Stomach smooth muscle (tissue), 2 donors: ENCODE data around the gene OR51L1.
"Not testable (repeated sequence)": the region's sequence is repeated elsewhere in the genome, so short reads cannot be mapped to it uniquely, and the experiment has no call there.

Experiments
- H3K27ac ChIP-seq: one replicate; pipeline ENCODE4 v1.7.0; 2013; ENCODE audit warnings: mild to moderate bottlenecking, low read length, inconsistent platforms
- H3K27me3 ChIP-seq, 2 donors: one replicate each; pipeline ENCODE4 v1.7.0; 2013; ENCODE audit warnings: low read length in 2 of 2; ENCODE audit not compliant: insufficient read depth in 2 of 2, control insufficient read depth in 1 of 2
- H3K36me3 ChIP-seq, 2 donors: one replicate each; pipeline ENCODE4 v1.7.0; 2013; ENCODE audit warnings: low read length in 2 of 2; ENCODE audit not compliant: control insufficient read depth in 2 of 2, insufficient read depth in 2 of 2
- H3K4me1 ChIP-seq: one replicate; pipeline ENCODE4 v1.7.0; 2013; ENCODE audit warnings: low read length; ENCODE audit not compliant: control insufficient read depth, insufficient read depth
- H3K4me3 ChIP-seq, 2 donors: one replicate each; pipeline ENCODE4 v1.7.0; 2013; ENCODE audit warnings: low read length in 2 of 2
- H3K9ac ChIP-seq, 2 donors: one replicate each; pipeline ENCODE4 v1.7.0; 2013; ENCODE audit warnings: low read length in 2 of 2, mild to moderate bottlenecking in 1 of 2
- H3K9me3 ChIP-seq, 2 donors: one replicate each; pipeline ENCODE4 v1.7.0; 2013; ENCODE audit warnings: low read length in 2 of 2; ENCODE audit not compliant: control insufficient read depth in 2 of 2
- donor health status: healthy.
- donor health status: Pancreatic carcinoma.

OR51L1 gene

GRCh38 chr11:4994551-4994950 lies at the start of gene OR51L1:
Gene OR51L1, plus strand, starts transcription at chr11:4994851. Its CDS starts 4,132 bp downstream, at chr11:4998983.
- Histone ChIP-seq H3K4me3 (no peak within 1 kb of the TSS), H3K9ac (no peak within 1 kb of the TSS), H3K27ac (no peak within 1 kb of the TSS), H3K9me3 (no peaks in the 10 kb centered on the region), H3K27me3 (no peaks in the 10 kb centered on the region), H3K4me1 (no peaks in the 10 kb centered on the region), H3K36me3 (no peaks in the 10 kb centered on the region)

- H3K9ac ChIP-seq: no peak within 1 kb of the TSS
- no peaks in the 10 kb centered on the region for H3K27me3 ChIP-seq
- H3K36me3 ChIP-seq: no peaks in the 10 kb centered on the region
- no peak within 1 kb of the TSS for H3K27ac ChIP-seq
- H3K4me3 ChIP-seq: no peak within 1 kb of the TSS
- H3K9me3 ChIP-seq: no peaks in the 10 kb centered on the region
- no peaks in the 10 kb centered on the region for H3K4me1 ChIP-seq
Observed at GRCh38 chr11:4947505-4947904, 47.1 kb upstream of the OR51L1 start, which contains the start of gene OR51A4. Gene OR51A4, minus strand, starts transcription at chr11:4947605. Its CDS starts 505 bp downstream, at chr11:4947100.

GRCh38 chr11:4955613-4956012 lies 39.0 kb upstream of the OR51L1 start, which contains the start of gene OR51A2:
Gene OR51A2, minus strand, starts transcription at chr11:4955713. Its CDS starts 0 bp downstream, at chr11:4955713.
- H3K4me1 ChIP-seq, H3K9ac ChIP-seq: not testable (repeated sequence)

DNA sequence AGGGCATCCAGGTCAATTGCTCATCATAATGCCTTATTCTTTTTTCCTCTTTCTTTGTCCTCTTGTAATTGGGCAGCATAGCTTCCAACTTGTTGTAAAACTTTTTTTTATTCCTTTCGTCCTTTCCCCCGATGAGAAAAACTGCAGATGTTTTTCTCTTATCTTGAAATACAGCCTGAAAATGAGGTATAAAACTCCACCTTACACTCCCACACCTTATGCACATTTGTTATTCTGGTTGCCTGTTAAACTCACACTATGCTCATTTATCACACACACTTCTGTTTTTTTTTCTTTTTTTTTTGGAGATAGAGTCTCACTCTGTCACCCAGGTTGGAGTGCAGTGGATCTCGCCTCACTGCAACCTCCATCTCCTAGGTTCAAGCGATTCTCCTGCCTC lies 37.3 kb upstream of the OR51L1 start:
- Histone ChIP-seq H3K4me3 (no peak overlapping the region), H3K27ac (no peak overlapping the region), H3K4me1 (no peaks in the 10 kb centered on the region), H3K27me3 (no peaks in the 10 kb centered on the region), H3K36me3 (no peaks in the 10 kb centered on the region), H3K9ac (no peak overlapping the region), H3K9me3 (no peaks in the 10 kb centered on the region)

More at GRCh38 chr11:4955613-4956012, 39.0 kb upstream of the OR51L1 start, which contains the start of gene OR51A2:
- H3K4me3 ChIP-seq, H3K27ac ChIP-seq, H3K36me3 ChIP-seq, H3K27me3 ChIP-seq, H3K9me3 ChIP-seq: not testable (repeated sequence)

DNA sequence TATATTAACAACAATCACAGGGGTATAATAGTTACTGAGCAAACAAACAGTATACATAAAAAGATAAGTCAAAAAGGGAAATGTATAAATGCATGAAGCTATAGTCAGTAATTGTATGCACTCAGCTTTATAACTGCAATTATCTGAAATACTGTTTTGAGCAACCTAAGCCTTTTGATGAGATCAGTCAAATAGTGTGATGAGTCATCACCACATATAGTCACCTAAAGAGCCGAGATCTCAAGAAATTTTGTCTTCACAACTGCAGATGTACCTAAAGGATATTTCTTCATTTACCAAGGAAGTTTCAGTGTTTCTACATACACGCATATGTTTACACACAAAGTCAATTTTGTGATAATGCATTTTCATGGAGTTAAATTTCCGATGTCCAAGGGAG lies 33.8 kb upstream of the OR51L1 start:
- H3K9ac ChIP-seq: no peak overlapping the region
- no peaks in the 10 kb centered on the region for H3K36me3 ChIP-seq

GRCh38 chr11:4962816-4963215 lies 31.8 kb upstream of the OR51L1 start:
- Histone ChIP-seq H3K4me1 (no peaks in the 10 kb centered on the region), H3K27me3 (no peaks in the 10 kb centered on the region), H3K27ac (no peak overlapping the region), H3K36me3 (no peaks in the 10 kb centered on the region), H3K9me3 (peaks cover 0 to 3% of the 10 kb centered on the region in 2 donors), H3K9ac (no peak overlapping the region), H3K4me3 (no peak overlapping the region)

More for the DNA sequence above, 33.8 kb upstream of the OR51L1 start:
- no peak overlapping the region for H3K4me3 ChIP-seq
- no peaks in the 10 kb centered on the region for H3K4me1 ChIP-seq
- peaks cover 0 to 3% of the 10 kb centered on the region in 2 donors for H3K9me3 ChIP-seq
- no peaks in the 10 kb centered on the region for H3K27me3 ChIP-seq
- H3K27ac ChIP-seq: no peak overlapping the region

DNA sequence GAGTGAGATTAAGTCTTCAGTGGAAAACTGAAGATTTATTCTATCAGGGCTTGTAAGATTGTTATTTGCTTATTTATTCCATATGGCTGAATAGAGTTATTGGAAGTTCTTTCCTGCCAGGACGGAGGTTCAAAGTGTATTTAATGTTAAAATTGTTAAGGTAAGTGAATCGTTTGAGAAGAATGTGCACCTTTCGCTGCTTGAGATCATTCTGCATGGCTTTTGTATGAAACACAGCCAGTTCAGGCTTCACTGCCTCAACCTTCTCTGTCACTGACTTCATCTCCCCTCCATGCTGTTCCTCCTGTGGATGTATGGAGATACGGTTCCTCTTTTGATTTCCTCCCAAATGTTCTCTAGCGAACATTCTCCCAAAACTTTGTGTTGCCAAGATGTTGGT lies 19.2 kb upstream of the OR51L1 start:
- Histone ChIP-seq H3K36me3 (no peaks in the 10 kb centered on the region), H3K4me3 (no peak overlapping the region), H3K4me1 (no peaks in the 10 kb centered on the region), H3K9ac (no peak overlapping the region), H3K9me3 (no peaks in the 10 kb centered on the region), H3K27ac (no peak overlapping the region), H3K27me3 (no peaks in the 10 kb centered on the region)

GRCh38 chr11:4979036-4979435 lies 15.6 kb upstream of the OR51L1 start:
- Histone ChIP-seq H3K36me3 (no peaks in the 10 kb centered on the region), H3K27ac (no peak overlapping the region), H3K4me1 (no peaks in the 10 kb centered on the region), H3K9ac (no peak overlapping the region), H3K4me3 (no peak overlapping the region), H3K9me3 (no peaks in the 10 kb centered on the region), H3K27me3 (no peaks in the 10 kb centered on the region)

DNA sequence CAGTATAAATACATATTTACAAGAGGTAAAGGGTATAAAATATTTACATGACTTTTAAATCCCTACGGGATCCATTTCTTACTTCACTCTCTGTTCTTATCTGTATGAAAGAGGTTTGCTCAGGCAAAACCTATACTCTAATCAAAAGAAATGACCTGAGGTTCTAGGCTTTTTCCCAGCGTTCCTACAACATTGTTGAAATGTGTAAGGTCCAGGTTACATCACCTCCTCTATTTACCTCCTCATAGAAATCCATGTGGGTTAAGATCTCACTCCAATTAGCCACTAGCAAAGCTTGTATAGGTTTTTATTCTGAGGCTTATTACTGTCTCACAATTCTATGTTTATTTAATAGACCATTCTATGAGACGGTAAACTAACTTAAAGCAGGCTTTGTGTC lies 12.0 kb upstream of the OR51L1 start:
- Histone ChIP-seq H3K36me3 (no peaks in the 10 kb centered on the region), H3K4me3 (no peak overlapping the region), H3K4me1 (no peaks in the 10 kb centered on the region), H3K27ac (no peak overlapping the region), H3K9ac (no peak overlapping the region), H3K27me3 (no peaks in the 10 kb centered on the region), H3K9me3 (no peaks in the 10 kb centered on the region)

- Histone ChIP-seq H3K27ac (no peak overlapping the region), H3K9me3 (no peaks in the 10 kb centered on the region), H3K4me1 (no peaks in the 10 kb centered on the region), H3K36me3 (no peaks in the 10 kb centered on the region), H3K27me3 (no peaks in the 10 kb centered on the region), H3K9ac (no peak overlapping the region), H3K4me3 (no peak overlapping the region)
Observed at GRCh38 chr11:4983841-4984240, 10.8 kb upstream of the OR51L1 start.

GRCh38 chr11:4991060-4991459 lies 3.6 kb upstream of the OR51L1 start:
- Histone ChIP-seq H3K36me3 (no peaks in the 10 kb centered on the region), H3K27me3 (no peaks in the 10 kb centered on the region), H3K4me3 (no peak overlapping the region), H3K9me3 (no peaks in the 10 kb centered on the region), H3K9ac (no peak overlapping the region), H3K27ac (no peak overlapping the region), H3K4me1 (no peaks in the 10 kb centered on the region)
